Cardiac fibroblast (primary cell): ENCODE measurements around the gene IFNAR2.
"Not testable (repeated sequence)": the region's sequence is repeated elsewhere in the genome, so short reads cannot be mapped to it uniquely, and the experiment has no call there.

Experiments
- DNase-seq, 2 donors: peaks; one replicate each; pipeline versions ENCODE4 v3.0.0 to v3.0.0-alpha.2; 2010; ENCODE audit warnings: low read depth in 2 of 2
- H3K4me3 ChIP-seq, 2 donors: replicated peaks in 1 of 2; 1 replicate in 1 of 2; 2 replicates in 1 of 2; pipeline ENCODE4 v1.5.1; 2011; ENCODE audit warnings: low read depth in 2 of 2, low read length in 2 of 2, mild to moderate bottlenecking in 2 of 2, moderate library complexity in 1 of 2
- CTCF ChIP-seq: IDR thresholded peaks from one replicate; pipeline ENCODE4 v1.5.1; 2011; ENCODE audit warnings: low read depth, mild to moderate bottlenecking, low read length, inconsistent platforms

IFNAR2 gene

GRCh38 chr21:33247599-33247998, 17.9 kb downstream of the IFNAR2 start:
- no peak for DNase-seq
- no peak for TF ChIP-seq CTCF
- no peak overlapping the region for H3K4me3 ChIP-seq

DNA sequence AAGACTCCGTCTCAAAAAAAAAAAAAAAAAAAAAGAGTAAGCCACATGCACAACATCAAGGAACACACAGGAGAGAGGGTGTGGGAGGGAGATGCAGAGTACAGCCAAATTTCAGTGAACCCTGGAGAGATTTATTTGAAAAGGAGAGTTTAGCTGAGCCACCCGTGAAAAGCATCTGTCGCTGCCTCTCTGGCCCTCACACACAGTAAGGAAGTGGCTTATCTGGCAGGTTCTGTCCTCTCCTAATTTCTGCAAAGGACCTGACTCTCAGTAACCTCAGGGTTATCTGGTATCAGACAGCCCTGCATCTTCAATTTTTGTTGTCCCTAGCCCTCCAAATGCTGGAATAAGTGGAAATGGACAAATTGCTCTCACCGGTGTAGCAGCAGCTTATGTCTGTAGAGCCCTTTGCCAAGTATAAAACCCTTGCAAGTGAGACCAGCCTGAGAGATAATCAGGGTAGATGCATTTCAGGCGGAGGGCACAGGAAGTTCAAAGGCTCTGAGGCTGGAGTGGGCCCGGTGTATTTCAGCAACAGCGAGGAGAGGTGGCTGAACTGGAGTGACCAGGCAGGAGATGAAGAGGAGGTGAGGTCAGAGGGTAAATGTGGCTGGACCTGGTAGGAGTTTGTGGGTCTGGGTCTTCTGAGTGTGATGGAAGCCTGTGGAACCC, 19.7 kb downstream of the IFNAR2 start:
- no peak for TF ChIP-seq CTCF
- H3K4me3 ChIP-seq, result no peak overlapping the region
- no peak for DNase-seq

- no peak for TF ChIP-seq CTCF
- no peak overlapping the region for H3K4me3 ChIP-seq
- DNase-seq, result no peak
Measured at GRCh38 chr21:33251119-33251518, 21.4 kb downstream of the IFNAR2 start.

- not testable (repeated sequence) for DNase-seq, H3K4me3 ChIP-seq
Measured at GRCh38 chr21:33253382-33253781, 23.6 kb downstream of the IFNAR2 start.

DNA sequence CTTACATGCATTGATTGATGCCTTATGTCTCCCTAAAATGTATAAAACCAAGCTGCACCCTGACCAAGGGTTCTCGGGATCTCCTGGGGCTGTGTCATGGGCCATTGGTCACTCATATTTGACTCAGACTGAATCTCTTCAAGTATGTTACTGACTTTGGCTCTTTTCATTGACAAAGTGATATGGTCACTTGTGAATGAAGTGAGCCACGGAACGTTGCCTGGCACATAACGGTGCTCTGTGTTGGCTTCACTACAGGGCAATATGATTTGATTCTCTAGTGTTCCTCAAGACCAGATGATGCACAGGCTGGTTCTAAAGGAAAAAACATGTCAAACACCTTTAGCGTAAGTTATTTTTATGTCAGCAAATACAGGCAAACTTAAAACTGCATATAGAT, 25.0 kb downstream of the IFNAR2 start:
- H3K4me3 ChIP-seq, result no peak overlapping the region
- no peak for TF ChIP-seq CTCF
- no peak for DNase-seq

GRCh38 chr21:33255404-33255803, 25.7 kb downstream of the IFNAR2 start:
- DNase-seq, result no peak
- H3K4me3 ChIP-seq, result no peak overlapping the region
- no peak for TF ChIP-seq CTCF

- no peak overlapping the region for H3K4me3 ChIP-seq
- no peak for TF ChIP-seq CTCF
- DNase-seq, result no peak
Measured at GRCh38 chr21:33256019-33256418, 26.3 kb downstream of the IFNAR2 start.
